HG02943 (cell line): ENCODE data around the gene CXCL12.

Experiments used
- ATAC-seq: cut with Tn5 transposase; IDR thresholded peaks from one replicate; pipeline ENCODE4 v1.9.1; 2021; ENCODE audit warnings: mild to moderate bottlenecking, low read depth, moderate library complexity; ENCODE audit not compliant: unreplicated experiment

CXCL12 gene

DNA sequence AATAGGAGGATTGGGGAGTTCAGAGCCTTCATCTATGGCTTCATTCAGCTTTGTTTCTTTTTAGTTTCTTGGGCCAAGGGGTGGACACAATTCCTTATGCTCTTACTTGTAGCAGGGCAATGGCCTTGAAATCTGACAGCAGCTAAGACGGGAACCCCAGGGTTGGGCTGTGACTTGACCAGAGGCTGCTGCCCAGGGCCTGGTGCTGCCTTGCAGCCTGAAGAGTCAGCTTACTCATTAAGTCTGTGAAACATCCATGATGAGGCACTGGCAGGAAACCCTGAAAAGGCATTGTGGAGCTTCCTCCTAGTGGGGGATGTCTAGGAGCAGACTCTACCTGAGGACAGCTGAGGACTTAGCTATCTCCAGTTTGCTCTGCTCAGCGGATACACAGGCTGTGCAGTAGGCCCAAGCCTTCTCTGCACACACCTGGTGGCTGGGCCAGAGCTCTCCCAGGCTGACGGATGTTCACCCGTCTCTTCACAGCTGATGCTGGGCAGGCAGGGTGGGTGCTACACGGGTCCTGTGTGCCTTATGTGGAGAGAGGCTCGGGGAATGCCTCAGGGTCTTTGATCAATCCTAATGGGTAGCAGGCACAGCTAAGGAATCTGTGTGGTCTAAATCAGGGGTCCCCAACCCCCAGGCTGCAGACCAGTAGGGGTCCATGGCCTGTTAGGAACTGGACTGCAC lies 17.8 kb downstream of the CXCL12 start:
- no peak for ATAC-seq

DNA sequence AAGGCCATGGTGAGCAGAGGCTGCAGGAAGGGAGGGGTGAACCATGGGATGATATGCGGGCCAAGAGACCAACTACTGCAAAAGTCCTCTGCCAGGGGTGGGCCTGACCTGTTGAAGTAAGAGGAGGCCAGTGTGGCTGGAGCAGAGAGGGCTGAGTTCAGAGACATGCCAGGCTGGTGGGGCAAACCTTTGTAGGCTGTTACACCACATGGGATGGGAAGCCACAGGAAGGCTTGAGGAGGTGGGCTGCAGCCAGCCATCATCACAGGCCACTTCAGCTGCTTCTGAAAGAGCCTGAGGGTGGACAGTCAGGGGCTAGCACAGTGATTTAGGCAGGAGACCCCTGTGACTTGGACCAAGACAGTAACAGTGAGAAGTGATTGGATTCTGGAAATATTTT lies 20.3 kb downstream of the CXCL12 start:
- no peak for ATAC-seq

DNA sequence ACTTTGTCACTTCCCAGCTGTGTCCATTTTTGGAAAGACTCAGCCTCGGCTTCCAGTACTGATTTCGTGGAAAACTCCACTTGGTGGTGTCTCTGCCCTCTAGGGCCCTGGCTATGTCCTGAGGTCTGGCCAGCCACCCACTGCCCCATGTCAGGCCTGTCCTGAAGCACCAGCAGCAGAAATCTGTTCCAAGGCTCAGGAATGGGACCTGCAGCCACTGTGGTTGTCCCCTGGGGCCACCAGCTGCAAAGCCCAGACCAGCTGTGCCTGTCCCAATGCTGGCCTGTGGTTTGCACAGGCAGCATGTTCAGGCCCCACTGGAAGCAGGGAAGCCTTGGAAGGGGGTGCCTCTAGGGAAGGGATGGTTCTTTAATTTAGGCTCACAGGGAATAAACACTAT lies 21.2 kb downstream of the CXCL12 start:
- no peak for ATAC-seq

DNA sequence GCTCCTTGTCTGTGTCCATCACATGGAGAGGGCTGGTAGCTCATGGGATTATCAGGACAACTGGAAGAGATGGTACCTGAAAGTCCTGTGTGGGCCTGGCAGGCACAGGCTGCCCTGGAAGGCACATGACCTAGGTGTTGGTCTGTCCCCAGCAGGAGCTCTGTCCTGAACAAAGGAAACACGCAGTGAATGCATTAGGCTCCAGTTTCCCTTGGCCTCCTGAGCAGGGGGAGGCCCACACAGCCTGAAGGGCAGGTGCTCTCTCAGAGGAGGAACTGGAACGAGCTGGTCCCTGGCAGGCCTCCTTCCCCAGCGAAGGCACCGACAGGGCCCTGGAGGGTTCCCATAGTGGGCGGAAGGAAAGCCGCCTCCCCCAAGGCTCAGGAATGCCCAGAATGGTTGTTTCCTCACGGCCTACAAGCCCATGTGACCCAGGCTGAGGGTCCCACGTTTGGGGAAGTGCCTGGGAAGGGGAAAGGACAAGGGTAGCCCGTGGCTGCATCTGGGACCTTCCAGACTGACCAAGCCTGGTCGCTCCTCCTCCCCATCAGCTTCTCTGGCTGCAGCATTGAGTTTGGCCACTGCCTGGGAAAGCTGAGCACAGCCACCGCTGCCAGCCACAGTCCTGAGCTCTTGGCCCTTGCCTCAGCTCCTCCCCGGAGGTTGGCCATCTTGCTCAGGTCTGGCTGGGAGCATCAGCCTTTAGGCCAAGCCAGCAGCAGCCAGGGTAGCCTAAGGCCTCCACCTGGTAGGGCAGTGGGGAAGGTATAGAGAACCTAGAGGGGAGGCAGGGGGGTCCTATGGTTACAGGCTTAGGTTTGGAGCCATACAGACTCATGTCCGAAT lies 21.8 kb downstream of the CXCL12 start:
- no peak for ATAC-seq

DNA sequence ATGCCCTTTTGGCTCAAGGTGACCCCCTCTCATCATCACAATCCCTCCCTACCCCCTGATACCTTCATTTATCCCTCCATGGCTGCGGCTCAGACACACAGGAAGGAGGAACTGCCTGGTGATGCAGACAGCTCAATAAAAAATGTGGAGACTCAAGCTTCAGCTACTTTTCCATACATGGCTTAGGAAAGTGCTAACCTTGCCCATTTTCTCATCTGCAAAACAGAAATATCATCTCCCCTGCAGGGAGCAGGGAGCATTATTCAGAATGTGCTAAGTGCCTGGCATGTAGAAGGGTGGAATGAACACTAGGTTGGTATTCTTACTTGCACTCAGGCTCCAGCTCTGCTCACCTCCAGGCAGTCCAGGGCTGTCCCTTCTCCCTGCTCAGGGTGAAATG lies 23.8 kb downstream of the CXCL12 start:
- ATAC-seq, result no peak

GRCh38 chr10:44358080-44358771 lies 26.7 kb downstream of the CXCL12 start:
- no peak for ATAC-seq

GRCh38 chr10:44357023-44357540 lies 27.8 kb downstream of the CXCL12 start:
- ATAC-seq, result no peak

DNA sequence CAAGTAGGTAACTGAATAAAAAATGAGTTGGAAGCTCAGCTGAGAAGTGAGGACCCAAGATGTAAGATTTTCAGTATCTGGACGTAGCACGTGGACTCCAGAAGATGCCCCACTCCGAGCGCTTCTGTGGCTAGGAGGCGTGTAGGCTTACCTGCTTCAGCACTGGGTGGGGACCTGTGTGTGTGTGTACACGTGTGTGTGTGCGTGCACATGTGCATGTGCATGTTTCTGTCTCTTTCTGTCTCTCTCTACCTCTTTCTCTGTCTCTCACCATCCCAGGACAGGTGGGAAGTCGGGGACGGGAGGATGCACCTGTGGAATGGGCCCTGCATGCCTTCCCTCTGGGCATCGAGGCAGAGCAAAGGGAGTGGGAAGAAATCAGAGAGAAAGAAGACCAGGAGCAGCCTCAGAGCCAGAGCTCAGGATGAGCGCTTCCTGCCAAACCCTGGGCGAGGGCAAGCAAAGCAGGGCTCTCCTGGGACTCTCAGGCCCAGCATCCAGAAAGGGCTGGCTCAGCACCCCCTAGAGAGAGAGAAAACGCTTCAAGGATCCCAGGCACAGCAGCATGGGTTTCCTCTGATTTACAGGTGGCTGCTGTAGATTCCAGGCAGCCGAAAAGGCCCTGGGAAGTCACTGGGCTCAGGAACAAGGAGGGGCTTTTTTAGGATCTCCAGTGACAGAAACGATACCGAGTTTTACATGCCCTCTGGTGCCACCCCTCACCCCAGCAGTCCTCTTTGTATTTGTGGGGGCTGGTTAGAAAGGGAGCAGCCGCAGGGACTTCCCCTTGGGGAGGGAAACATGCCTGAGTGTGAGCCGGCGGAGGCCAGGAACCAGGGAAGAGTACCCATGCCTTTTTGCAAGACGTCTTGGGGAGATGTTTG lies 28.5 kb downstream of the CXCL12 start:
- ATAC-seq, result no peak

DNA sequence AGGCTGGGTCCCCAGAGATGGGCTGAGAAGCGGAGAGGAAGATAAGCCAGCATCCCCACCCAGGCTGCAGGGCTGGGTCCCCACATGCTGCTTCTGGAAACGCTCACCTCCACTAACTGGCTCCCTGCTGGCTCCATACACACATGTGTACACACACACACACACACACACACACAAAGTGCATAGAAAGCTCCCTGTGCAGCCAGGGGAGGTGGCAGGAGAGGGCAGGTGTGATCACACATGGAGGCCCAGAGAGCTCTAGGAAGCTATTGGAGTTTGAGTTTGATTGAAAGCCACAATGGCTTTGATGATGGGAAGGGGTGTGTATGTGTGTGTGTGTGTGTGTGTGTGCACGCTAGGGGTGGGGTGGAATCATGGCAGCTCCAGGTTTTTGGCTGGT lies 29.3 kb downstream of the CXCL12 start:
- ATAC-seq, result no peak

- ATAC-seq, result no peak
These were observed 30.1 kb downstream of the CXCL12 start for GRCh38 chr10:44354771-44355170.

DNA sequence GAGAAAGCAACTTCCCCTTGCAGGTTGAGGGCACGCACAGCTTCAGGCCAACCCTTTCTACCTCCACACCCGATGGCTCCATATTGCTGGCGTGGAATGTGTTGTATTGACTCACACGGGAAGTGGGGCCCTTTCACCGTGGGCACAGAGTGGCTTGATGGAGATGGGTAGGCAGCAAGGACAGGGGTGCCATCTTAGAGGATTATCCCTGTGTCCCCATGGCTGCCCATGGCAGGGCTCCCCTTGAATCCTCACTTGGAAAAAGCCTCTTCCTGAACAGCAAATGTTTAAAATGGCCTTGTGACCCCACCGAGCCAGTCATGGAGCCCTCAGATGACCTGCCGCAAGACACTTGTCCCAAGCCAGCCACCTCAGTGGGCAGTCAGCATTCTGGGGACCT lies 31.2 kb downstream of the CXCL12 start:
- ATAC-seq, result no peak

GRCh38 chr10:44353128-44353390 lies 31.8 kb downstream of the CXCL12 start:
- no peak for ATAC-seq

DNA sequence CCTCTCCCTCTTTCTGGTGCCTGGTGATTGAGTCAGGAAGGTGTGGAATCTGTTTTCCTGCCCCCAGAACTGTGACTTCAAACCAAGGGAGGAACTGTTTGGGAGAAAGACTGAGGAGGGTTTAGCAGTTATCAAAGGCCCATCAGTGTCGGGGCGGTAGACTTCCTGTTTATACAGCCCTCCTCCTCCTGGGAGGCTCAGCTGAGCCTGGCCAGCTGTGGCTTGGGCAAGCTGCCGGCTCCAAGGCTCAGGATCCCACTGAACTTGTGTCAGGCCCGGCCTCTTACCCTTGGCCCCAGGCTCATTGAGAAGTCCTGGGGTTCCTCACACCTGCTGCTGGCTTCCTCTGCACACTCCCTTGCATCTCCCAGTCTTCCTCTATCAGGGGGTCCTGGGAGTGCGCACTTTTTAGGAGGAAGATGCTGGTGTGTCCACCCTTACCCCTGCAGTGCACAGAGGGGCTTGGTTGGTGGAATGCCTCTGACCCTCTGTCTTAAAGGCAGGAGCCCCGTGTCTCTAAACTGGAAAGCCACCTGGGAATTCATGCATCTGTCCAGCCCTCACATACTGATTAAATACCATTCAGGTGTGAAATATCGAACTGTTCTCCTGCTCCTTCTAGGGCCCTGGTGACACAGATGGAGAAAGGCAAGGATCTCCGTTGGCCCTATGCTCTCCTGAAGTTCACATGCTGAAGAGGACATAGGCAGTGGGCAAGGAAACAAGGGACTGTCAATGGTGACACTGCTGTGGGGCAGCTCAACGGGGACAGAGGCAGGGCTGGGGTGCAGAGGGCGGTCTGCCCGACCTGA lies 32.4 kb downstream of the CXCL12 start:
- no peak for ATAC-seq

DNA sequence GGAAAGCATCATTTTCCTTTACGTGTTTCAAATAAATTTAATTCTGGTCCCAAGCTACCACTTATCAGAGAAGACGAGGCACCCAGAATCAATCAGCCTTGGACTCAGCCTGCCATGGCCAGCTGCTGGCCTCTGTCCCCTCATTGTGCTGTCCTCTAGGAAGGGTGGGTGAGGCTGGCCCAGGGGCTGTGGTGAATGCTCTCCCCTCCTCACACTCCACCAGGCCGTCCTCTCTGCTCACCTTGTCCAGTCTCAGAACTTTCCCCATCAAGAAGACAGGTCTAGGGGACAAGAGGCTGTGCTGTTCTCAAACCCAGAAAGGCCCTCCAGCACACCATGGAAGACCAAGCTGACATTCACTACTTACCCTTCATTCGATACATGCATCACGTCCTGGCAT lies 36.4 kb downstream of the CXCL12 start:
- ATAC-seq, result no peak

GRCh38 chr10:44347609-44348400 lies 37.1 kb downstream of the CXCL12 start:
- no peak for ATAC-seq

DNA sequence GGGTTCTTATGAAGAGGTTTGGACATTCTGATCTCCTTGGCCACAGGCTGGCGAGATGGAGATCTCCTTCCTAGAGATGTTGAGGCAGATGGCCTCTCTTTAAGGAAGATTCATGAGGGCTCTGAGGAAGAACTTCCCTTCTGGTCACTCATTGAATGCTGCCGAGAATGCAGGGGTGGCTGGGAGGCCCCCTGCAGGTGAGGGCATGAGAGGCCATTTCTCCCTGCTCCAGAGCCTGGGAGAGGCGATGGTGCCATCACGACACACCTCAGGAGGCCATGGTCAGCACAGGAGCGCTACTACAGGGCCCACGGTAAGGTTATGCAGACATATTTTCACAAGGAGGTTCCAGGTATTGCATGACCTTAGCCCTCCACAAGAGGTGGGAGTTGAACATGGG lies 40.2 kb downstream of the CXCL12 start:
- ATAC-seq, result no peak

- no peak for ATAC-seq
These were observed 41.1 kb downstream of the CXCL12 start for GRCh38 chr10:44343843-44344242.

GRCh38 chr10:44341886-44342285 lies 43.0 kb downstream of the CXCL12 start:
- no peak for ATAC-seq

GRCh38 chr10:44340557-44340956 lies 44.3 kb downstream of the CXCL12 start:
- ATAC-seq, result no peak
